ENCODE results near the gene NCF4. TPM values are rescaled to one million over a fixed set of nuclear protein-coding genes. Genes with fewer than 3 reads are reported as not detected.

Gene NCF4
- total RNA-seq, 1 experiment from 2014 or later: not detected

DNA sequence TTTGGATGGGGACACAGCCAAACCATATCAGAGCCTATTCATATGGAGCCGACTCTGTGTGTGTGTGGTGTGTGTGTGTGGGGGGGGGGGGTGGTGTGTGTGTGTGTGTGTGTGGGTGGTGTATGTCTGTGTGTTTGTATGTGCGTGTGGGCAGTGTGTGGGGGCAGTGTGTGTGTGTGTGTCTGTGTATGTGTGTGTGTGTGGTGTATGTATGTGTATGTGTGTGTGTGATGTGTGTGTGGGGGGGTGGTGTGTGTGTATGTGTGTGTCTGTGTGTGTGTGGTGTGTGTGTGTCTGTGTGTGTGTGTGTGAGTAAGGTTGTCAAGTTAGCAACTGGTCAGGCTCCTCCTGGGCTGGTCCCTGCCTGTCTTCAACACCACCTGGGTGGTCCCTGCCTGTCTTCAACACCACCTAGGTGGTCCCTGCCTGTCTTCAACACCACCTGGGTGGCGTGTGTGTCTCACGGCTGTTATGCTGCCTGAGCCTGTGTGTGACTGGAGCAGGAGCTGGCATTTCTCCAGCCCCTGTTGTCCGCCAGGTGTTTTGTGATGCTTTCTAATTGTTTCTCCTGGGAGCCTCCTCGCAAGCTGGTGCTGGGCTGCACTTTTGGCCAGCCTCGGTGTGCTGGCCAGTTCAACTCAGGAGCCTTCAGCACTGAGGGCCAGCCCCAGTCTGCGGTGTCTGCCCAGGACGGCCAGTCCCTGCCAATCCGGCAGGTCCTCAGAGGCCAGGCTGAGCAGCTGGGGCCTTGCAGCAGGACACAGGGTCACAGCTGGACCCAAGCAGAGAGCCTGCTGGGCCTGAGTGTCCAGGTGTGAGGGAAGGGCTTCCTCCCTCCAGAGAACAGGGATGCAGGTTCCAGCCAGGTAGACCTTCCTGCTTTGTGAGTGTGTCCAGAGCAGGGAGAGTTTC is 22.4 kb upstream of the NCF4 start:
- DNase-seq (ENCODE audit: low spot score): no peak

DNA sequence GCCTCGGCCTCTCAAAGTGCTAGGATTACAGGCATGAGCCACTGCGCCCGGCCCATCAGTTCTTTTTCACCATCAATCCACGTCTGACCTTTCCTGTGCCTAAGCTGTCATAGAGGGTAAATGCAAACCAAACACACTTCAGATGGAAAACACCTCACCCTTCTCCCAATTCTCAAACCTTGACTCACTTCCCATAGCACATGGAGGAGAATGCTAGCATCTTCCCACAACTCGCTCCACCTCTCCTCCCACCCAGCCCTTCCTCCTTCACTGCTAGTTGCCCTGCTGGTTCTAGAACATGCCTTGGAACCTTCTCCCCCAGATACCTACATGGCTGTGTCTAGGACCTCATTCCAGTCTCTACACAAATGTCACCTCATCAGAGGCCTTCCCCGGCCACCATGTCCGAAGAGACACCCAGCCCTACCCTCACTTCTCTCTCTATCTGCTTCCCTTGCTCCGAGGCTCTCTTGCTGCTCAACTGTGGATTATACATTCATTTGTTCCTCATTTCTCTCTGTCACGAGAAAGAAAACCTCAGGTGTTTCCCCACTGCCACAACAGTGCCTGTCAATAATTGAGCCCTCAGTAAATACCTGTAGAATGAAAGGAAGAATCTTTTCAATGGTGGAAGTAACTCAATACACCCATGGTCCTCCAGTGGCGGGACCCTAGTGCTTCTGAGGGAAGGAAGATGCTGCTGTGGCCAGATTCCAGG is 21.3 kb upstream of the NCF4 start:
- DNase-seq (ENCODE audit: low spot score): no peak

DNA sequence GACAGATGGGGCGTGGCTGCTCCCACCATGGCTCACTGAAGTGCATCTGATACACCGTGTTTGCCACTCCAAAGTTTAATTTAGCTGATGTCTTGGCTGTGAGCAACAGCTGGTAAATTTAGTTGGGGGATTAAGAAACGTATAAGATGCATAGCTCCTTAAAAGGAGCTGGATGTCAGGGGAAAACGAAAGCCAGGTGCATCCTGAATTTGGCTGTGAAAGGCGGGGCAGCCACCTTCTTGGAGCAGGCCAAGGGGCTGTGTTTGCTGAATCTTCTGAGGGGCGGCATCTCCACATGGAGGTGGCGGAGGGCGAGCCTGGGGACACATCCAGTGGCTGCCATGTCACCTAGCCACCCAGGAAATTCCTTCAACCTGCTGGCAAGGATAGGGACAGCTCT is 20.7 kb upstream of the NCF4 start:
- no peak for DNase-seq (ENCODE audit: low spot score)

DNA sequence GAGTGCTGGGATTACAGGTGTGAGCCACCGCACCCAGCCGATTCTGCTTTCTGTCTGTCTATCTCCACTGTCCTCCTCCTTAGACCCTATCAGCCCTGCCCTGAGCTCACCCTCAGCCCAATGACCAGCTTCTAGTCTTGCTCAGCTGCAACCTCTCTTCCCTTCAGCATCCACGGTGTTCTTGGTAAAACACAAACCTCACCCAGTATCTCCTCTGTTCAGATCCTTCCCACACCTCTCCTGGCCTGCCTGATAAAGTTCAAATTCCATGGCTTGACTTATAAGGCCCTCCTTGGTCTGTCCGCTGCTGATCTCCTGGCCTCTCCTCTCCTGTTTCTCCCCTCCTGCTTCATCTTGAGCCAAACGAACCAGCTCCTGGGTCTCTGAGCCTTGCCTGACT is 14.5 kb upstream of the NCF4 start:
- DNase-seq (ENCODE audit: low spot score): no peak

DNA sequence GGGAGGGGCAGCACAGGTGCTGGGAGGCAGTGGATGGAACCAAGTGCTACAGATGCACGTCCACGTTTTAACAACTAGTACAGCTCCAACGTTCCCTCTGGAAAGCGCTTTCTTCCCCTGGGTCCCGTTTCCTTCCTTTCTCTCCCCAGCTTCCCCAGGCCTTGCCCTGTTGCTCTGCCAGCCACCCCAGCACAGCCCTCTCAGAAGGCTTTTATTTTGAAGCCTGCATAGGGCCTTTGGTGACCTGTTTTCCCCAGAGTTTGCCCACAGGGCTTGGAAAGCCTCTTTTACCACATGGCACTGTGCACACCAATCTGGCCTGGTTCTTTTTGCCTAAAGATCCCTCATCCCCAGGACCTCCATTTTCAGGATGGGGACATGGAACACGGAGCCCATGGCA is 13.9 kb upstream of the NCF4 start:
- DNase-seq (ENCODE audit: low spot score): no peak

DNA sequence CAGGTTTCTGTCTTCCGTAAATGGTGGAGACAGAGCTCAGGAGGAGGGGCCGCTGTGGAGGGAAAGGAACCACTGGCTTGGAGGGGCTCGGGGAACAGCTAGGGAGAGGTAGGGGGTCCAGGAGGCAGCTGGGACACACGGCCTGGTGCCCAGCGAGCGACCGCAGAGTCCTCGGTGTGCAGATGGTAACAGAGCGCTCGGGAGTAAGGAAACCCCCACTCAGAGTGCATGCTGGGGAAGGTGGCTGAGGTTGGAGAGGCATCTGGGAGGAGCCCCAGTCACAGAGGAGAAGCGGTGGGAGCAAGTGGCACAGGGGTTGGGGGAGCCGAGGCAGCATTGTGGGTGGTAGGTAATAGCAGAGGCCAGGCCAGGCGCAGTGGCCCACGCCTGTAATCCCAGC is 10.8 kb upstream of the NCF4 start:
- DNase-seq (ENCODE audit: low spot score): no peak

DNA sequence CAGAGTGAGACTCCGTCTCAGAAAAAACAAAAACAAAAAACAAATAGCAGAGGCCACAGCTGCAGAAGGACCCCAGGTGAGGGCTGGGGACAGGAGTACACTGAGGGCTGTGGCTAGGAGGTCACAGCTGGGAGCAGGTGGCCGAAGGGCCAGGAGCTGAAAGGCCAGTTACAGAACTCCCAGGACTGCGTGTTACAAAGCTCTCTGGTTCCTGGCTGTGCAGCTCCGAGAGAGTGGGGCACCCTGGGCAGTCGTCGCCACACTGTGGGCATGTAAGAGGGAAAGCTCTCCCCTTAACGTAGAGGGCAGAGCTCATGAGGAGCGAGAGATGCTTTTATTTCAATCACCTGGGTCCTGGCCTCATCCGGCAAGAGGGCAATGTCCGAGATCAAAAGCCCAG is 10.1 kb upstream of the NCF4 start:
- DNase-seq (ENCODE audit: low spot score): no peak

DNA sequence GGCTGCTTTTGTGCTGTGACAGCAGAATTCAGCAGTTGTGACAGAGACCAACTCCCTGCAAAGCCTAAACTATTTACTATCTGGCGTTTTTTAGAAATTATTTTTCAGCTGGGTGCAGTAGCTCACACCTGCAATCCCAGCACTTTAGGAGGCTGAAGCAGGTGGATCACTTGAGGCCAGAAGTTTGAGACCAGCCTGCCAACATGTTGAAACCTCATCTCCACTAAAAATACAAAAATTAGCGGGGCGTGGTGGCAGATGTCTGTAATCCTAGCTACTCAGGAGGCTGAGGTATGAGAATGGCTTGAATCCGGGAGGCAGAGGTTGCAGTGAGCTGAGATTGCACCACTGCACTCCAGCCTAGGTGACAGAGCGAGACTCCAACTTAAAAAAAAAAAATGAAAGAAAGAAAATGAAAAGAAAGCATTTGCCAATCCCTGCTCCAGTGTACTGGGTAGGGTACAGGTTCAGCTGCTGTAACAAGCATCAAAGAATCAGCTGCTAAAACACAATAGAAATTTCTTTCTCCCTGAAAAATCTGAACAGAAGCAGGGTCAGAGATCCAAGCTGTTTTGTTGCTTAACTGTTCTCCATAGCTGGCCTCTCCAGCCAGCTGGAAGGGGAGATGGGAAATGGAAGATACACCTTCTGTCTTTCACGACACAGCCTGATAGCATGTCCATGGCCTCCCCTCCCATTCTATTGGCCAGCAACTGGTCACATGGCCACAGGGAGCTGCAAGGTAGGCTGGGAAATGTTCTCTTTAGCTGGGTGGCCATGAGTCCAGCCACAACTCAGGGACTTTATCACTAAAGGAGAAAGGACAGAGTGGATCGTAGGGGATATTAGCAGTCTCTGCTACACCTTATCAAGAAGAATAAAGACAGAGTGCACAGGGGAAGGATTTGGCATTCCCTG is 8.5 kb upstream of the NCF4 start:
- no peak for DNase-seq (ENCODE audit: low spot score)

DNA sequence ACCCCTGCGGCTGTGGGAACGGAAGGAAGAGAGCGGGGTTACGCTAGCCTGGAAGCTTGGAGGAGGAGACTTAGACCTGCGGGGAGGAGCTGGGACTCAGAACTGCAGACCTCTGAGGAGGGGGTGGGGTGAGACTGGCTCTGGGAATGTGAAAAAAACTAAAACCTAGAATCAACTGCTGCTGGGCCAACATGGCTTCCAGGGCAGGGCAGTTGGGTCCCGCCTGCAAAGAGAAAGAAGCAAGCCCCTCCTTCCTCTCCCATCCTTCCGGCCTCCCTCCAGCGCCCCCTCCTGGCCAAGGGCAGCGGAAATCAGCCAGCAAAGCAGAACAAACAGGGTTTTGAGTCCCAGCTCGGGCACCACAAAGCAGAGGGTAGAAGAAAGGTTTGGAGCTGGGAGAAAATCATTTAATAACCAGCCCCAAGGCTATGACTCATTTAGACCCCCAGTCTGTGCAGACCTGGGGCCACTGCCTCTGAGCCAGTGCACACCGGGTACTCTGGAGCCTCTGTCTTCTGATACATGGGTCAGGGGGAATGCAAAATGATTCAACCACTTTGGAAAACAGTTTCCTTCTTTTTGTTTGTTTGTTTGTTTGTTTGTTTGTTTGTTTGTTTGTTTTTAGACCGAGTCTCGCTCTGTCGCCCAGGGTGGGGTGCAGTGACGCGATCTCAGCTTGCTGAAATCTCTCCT is 7.3 kb upstream of the NCF4 start:
- peak; percentile 56 for DNase-seq (ENCODE audit: low spot score)

DNA sequence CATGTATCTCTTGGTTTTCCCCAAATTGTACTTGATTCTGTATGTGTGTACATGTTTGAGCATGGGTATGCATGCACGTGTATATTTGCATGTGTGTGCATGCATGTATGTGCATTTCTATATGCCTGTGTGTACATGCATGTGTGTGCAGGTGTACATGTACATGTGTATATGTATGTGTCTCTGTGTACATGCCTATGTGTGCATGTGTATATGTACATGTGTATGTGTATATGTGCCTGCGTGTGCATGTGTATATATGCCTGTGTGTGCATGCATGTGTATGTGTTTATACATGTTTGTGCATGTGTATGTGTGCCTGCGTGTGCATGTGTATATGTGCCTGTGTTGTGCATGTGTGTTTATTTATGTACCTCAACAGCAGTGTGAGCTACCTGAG is 5.3 kb upstream of the NCF4 start:
- DNase-seq (ENCODE audit: low spot score): no peak

DNA sequence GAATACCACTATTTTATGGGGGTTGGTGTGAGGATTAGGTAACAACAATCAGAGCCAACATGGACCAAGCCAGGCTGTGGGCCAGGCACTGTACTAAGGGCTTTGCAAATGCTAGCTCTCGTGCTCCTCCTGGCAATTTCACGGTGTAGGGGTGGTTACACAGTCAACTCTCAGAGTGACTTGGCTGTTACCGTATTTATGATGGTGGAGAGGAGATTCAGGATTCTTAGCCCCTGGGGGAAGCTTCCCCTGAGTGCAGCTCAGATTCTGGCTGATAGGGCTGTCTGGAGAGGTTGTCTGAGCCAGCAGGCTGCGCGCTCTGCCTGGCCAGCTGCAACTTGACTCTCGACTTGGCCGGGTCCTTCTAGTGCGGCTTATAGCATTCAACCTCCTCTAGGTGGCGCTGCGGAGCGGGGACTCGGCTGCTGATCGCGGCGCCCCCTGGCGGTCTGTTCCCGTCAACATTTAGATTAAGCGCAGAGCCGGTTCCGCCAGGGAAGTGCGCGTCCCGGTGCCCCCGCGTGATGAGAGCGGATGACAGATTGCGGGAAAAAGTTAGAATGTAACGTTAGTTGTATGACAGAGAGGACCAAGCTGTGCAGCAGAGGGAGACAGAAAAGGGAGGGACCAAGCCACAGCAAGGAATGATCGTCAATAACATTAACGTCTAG is 4.5 kb upstream of the NCF4 start:
- DNase-seq (ENCODE audit: low spot score): peak; percentile 62

DNA sequence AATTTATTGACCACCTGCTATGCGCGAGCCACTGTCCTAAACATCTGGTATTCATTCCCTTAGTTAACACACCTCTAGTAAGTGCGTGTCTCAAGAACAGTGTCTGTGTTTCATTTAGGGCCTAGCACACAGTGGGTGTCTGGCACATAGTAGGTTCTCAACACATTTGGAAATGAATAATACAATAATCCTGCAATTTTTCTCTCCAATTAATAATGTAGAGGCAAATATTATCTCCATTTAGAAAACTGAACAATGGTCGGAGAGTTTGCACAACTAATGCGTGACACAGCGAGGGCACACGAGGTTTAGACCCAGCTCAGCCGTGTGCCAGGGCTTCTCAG is 4.0 kb upstream of the NCF4 start:
- no peak for DNase-seq (ENCODE audit: low spot score)

DNA sequence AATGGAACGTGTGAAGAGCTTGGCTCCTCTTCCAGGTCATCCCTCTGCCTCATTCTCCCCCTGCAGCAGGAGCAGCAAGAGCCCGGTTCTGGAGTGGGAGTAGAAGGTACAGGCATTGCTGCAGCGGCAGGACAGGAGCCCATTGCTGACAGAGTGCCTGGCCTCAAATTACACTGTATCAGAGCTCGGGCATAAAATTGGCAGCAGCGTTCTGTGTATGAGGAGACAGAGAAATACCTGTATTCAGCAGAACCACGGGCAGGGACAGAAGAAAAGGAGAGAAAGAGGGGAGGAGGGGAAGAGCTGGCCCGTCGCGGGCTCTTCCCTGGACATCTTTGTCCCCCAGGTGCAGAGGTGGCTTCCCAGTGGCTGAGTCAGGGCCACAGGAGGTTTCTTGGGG is 2.6 kb upstream of the NCF4 start:
- no peak for DNase-seq (ENCODE audit: low spot score)

DNA sequence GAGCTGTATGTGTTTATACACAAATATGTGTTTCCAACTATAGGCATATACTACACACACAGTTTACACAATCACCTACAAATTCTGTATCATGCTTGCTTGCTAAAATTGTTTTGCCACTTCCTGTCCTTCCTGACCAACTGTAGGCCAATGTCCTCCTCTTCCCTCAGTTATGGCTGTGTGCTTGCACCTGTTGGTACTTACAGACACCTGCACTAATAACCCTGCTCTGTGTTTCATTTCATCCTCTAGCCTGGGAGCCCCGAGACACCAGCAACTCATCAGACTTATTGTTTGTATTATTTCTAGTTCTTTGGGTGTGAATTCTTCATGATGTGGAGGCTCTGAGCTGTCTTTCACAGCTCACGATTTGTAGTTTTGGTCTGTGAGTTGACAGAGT is 1.8 kb upstream of the NCF4 start:
- DNase-seq (ENCODE audit: low spot score): no peak

DNA sequence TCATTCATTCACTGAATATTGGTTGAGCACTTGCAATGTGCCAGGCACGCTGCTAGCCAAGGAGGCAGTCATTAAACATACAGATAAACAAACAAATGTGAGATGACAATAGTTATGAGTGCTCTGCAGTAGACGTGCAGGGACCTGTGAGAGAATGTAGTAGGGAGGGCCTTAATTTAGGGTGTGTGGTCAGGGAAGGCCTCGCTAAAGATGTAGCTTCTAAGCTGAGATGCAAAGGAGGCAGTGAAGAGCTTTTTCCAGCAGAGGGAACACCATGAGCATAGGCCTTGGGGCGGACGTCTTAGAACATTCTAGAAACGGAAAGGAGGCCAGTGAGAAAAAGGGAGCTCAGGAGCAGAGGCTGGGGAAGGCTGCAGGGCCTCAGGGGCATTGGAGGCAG is 789 bp upstream of the NCF4 start:
- DNase-seq (ENCODE audit: low spot score): no peak

DNA sequence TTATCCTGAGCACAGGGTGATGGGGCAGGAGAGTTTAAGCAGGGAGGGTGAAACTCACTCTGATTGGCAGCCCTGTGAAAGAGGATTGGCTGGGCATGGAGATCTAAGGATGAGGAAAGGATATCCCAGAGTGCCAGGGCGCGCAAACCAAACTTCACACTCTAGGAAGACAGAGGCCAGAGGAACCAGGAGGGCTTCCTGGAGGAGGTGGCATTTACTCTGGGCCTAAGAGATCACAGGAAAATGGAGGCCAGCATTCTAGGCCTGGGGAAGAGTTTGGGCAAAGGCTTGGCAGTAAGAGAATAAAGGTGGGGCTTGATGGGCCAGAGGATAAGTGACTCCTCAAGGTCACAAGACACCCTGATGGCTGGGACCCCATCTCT is 377 bp upstream of the NCF4 start:
- DNase-seq (ENCODE audit: low spot score): no peak

DNA sequence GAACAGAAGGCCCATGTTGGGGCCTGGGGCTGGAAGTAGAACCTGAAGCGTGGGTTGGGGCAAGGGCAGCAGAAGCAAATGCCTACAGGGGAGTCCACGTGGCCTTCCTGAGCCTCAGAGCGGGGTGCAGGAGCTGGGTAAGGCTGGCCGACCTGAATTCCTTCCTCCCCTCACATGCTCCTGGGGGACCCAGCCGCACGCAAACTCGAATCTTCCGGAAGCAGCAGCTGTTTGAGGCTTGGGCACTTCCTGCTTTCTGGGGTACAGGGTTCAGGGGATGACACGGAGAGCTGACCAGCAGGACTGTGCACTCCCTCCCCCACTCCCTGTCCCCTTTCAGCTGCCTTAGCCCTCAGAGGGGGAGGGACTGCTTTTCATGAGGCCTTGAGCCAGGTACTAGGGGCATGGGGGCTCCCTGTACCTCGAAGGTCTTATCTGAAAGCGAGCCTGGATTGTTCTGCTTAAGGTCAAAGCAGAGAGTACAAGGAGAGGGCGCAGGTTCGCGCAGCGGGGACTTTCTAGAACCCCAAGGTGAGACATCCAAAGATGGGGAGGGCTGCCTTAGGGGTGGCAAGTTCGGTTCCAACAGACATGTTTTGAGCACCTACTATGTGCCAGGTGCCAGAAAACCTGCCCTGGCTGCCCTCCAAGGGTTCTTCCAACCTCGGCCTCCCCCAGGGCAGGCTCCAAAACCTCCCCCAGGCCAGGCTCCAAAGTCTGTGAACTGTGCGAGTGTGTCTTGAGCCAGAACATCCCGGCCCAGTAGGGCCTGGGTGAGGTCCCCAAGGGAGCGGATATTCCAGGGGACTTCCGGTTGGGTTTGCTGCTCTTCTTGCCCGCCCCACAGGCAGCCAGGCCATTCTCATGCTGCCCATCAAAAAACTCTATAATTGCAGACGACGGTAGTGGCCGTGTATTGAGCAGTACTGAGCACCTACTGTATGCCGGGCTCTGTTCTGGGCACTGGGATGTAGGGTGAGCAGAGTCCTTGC is 1.7 kb downstream of the NCF4 start:
- DNase-seq (ENCODE audit: low spot score): no peak

DNA sequence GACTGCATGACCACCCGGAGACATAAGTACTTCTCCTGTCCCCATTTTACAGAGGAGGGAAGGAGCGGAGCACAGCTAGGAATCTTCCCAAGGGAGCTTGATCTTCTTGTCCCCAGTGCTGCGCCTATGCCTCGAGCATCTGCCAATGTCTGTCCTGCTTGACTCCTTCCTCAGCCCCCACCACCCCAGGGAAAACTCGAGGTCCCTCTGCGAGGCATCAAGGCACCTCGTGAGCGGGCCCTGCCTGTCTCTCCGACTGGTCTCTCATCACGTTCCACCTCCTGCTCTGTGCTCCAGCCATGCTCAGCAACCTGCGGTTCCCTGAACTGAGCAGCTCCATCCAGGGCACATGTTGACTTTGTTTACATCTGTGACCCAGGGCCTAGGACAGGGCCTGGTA is 2.5 kb downstream of the NCF4 start:
- no peak for DNase-seq (ENCODE audit: low spot score)

DNA sequence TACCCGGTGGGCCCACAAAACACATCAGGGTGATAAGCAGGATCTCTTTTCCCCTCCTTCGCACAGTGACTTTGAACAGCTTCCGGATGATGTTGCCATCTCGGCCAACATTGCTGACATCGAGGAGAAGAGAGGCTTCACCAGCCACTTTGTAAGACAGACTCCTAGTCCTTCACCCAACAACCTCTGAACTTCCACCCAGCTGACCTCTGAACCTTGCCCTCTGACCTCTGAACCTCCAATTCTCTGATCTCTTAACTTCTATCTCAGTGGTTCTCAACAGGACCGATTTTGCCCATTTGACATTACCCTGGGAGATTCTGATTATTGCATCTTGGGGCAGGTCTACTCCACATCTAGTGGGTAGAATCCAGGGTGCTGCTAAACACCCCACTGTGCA is 3.2 kb downstream of the NCF4 start:
- no peak for DNase-seq (ENCODE audit: low spot score)
